Caco-2 (cell line): ENCODE results near the gene CUL7. TPM values are rescaled to one million over a fixed set of nuclear protein-coding genes. Genes with fewer than 3 reads are reported as not detected.

Source experiments
- BruUV-seq: library from RNA; stranded (reverse); fragments of 400-500 nt; replicated peaks from 2 replicates; lab custom pipeline; 2021; lab: Mats Ljungman, UMichigan
- CTCF ChIA-PET: fragments of 300-600 bp; sonication (Branson Sonifier 250); formaldehyde crosslinking; loops from one replicate; lab custom pipeline; 2022; ENCODE audit warnings: antibody characterized with exemption; lab: Charles Lee
- POLR2A ChIA-PET: fragments of 300-600 bp; sonication (Branson Sonifier 250); formaldehyde crosslinking; loops from one replicate; lab custom pipeline; 2022; ENCODE audit warnings: antibody characterized with exemption; lab: Charles Lee
- DNase-seq, 2 experiments: peaks; one replicate each; pipeline versions ENCODE4 v3.0.0 to v3.0.0-alpha.2; 2020 to 2022
- H3K27me3 ChIP-seq: replicated peaks from 2 replicates; pipeline ENCODE4 v1.6.0; 2011; ENCODE audit warnings: low read length; ENCODE audit not compliant: control insufficient read depth, insufficient read depth
- H3K36me3 ChIP-seq: 2 replicates; pipeline ENCODE4 v1.5.1; 2011; ENCODE audit warnings: low read length; ENCODE audit not compliant: control insufficient read depth, insufficient read depth
- H3K4me1 ChIP-seq: fragments of 250-450 bp; sonication (Bioruptor Pico); 2 replicates; pipeline ENCODE4 v1.5.1; 2020; ENCODE audit warnings: mild to moderate bottlenecking
- H3K4me3 ChIP-seq: 2 replicates; pipeline ENCODE4 v1.5.1; 2011; ENCODE audit warnings: low read depth, mild to moderate bottlenecking, control low read depth, low read length
- H3K9me3 ChIP-seq: fragments of 250-450 bp; sonication (Bioruptor Pico); 2 replicates; pipeline ENCODE4 v1.5.1; 2020; ENCODE audit warnings: mild to moderate bottlenecking, moderate library complexity
- H3K27ac Mint-ChIP-seq: one replicate; pipeline ENCODE4 v1.8.0; 2022; ENCODE audit warnings: mixed read lengths; ENCODE audit not compliant: unreplicated experiment
- H3K27me3 Mint-ChIP-seq: one replicate; pipeline ENCODE4 v1.8.0; 2022; ENCODE audit warnings: mixed read lengths; ENCODE audit not compliant: insufficient read depth, unreplicated experiment
- H3K36me3 Mint-ChIP-seq: one replicate; pipeline ENCODE4 v1.8.0; 2022; ENCODE audit warnings: mild to moderate bottlenecking, mixed read lengths; ENCODE audit not compliant: insufficient read depth, unreplicated experiment
- H3K4me1 Mint-ChIP-seq: one replicate; pipeline ENCODE4 v1.8.0; 2022; ENCODE audit warnings: low read depth, mixed read lengths; ENCODE audit not compliant: unreplicated experiment
- H3K4me3 Mint-ChIP-seq: one replicate; pipeline ENCODE4 v1.8.0; 2022; ENCODE audit warnings: mild to moderate bottlenecking, moderate library complexity, mixed read lengths; ENCODE audit not compliant: unreplicated experiment
- H3K9me3 Mint-ChIP-seq: one replicate; pipeline ENCODE4 v1.8.0; 2022; ENCODE audit warnings: mixed read lengths; ENCODE audit not compliant: unreplicated experiment
- intact Hi-C: fragments of 100-400 bp; cut with micrococcal nuclease; formaldehyde crosslinking; loops from one replicate; pipeline ENCODE4 v1.10.0; 2022; ENCODE audit not compliant: unreplicated experiment
- total RNA-seq: library from RNA; stranded (reverse); gene quantifications from 2 replicates; pipeline ENCODE4 v1.2.3, GENCODE V29; 2022
- TF ChIP-seq, protein P1 (sequence below), 2 experiments: fragments of 200-600 bp in 1 of 2; IDR thresholded peaks; 1 replicate in 1 of 2; 2 replicates in 1 of 2; pipeline versions ENCODE4 v1.5.1 to v1.8.0; 2011 to 2022; ENCODE audit warnings: antibody characterized with exemption in 1 of 2, control low read depth in 1 of 2, inconsistent platforms in 1 of 2, low read depth in 1 of 2, low read length in 1 of 2, mild to moderate bottlenecking in 1 of 2, moderate library complexity in 1 of 2; ENCODE audit not compliant: insufficient read depth in 1 of 2, severe bottlenecking in 1 of 2, unreplicated experiment in 1 of 2

The CUL7 gene
- total RNA-seq, 1 experiment from 2014 or later, result 26.7 TPM

DNA sequence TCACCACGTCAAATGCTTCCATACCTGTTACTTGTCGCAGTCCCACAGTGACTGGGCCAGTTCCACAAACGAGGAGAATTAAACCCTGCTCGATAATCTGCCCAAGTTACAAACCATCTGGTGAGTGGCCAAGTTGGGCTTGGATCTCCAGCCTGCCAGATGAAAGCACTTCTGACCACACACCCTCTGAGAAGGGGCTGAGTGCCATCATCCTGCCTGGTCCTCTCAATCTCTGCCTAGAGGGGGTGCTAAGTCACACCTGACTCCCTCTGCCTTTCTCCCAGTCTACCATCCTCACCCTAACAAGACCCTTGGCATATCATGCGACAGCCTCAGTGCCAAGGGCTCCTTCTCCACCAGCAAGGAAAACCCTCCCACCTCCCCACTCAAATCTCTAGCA lies 16.5 kb downstream of the CUL7 start:
- POLR2A ChIA-PET, result no interaction called here
- no peak overlapping the region for H3K4me3 Mint-ChIP-seq
- no peak for DNase-seq

DNA sequence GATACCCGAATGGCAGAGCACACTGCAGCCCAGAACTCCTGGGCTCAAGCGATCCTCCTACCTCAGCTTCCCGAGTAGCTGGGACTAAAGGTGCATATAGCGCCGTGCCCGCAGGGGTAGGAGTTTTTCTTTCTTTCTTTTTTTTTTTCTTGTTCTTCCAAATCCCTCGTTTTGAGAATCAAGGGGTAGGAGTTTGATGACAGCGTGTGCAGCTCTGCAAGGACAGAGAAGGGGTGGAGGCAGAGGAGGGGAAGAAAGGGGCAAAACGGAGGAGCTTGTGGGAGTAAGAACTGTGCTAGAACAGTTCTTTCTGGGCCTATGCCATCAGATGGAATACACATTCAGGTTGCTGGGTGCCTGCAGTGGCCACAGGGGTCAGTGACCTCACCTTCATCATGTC lies 16.9 kb downstream of the CUL7 start:
- DNase-seq, result no peak
- no TSS peak for BruUV-seq
- CTCF ChIA-PET, result no interaction called here
- H3K36me3 Mint-ChIP-seq, result peaks cover 75% of the 10 kb centered on the region
- no peaks in the 10 kb centered on the region for H3K27me3 Mint-ChIP-seq
- Histone ChIP-seq H3K4me1 (no peaks in the 10 kb centered on the region), H3K27me3 (no peaks in the 10 kb centered on the region), H3K9me3 (no peaks in the 10 kb centered on the region), H3K36me3 (peaks cover 3% of the 10 kb centered on the region; the same call in 1 of the 2 replicates), H3K4me3 (no peak overlapping the region)
- intact Hi-C loops, result no loop called here
- no peak overlapping the region for H3K27ac Mint-ChIP-seq
- POLR2A ChIA-PET, result no interaction called here
- H3K4me1 Mint-ChIP-seq, result peaks cover 6% of the 10 kb centered on the region
- no peaks in the 10 kb centered on the region for H3K9me3 Mint-ChIP-seq
- H3K4me3 Mint-ChIP-seq, result no peak overlapping the region
- TF ChIP-seq, protein P1, sequence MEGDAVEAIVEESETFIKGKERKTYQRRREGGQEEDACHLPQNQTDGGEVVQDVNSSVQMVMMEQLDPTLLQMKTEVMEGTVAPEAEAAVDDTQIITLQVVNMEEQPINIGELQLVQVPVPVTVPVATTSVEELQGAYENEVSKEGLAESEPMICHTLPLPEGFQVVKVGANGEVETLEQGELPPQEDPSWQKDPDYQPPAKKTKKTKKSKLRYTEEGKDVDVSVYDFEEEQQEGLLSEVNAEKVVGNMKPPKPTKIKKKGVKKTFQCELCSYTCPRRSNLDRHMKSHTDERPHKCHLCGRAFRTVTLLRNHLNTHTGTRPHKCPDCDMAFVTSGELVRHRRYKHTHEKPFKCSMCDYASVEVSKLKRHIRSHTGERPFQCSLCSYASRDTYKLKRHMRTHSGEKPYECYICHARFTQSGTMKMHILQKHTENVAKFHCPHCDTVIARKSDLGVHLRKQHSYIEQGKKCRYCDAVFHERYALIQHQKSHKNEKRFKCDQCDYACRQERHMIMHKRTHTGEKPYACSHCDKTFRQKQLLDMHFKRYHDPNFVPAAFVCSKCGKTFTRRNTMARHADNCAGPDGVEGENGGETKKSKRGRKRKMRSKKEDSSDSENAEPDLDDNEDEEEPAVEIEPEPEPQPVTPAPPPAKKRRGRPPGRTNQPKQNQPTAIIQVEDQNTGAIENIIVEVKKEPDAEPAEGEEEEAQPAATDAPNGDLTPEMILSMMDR (IDR thresholded peaks at IDR 0.05; ENCODE audit: insufficient read depth in 1 of 2, low read depth in 1 of 2, low read length in 1 of 2, severe bottlenecking in 1 of 2, unreplicated experiment in 1 of 2), result no peak

More for the DNA sequence above, 16.5 kb downstream of the CUL7 start:
- CTCF ChIA-PET, result no interaction called here
- BruUV-seq, result no TSS peak
- Mint-ChIP-seq H3K27me3 (no peaks in the 10 kb centered on the region), H3K27ac (no peak overlapping the region), H3K4me1 (peaks cover 6% of the 10 kb centered on the region), H3K36me3 (peaks cover 72% of the 10 kb centered on the region), H3K9me3 (no peaks in the 10 kb centered on the region)
- H3K27me3 ChIP-seq, result no peaks in the 10 kb centered on the region
- intact Hi-C loops, result no loop called here
- H3K4me1 ChIP-seq, result no peaks in the 10 kb centered on the region
- H3K9me3 ChIP-seq, result no peaks in the 10 kb centered on the region
- H3K4me3 ChIP-seq, result no peak overlapping the region
- peaks cover 5% of the 10 kb centered on the region for H3K36me3 ChIP-seq
- TF ChIP-seq, protein P1 (IDR thresholded peaks at IDR 0.05; ENCODE audit: insufficient read depth in 1 of 2, low read depth in 1 of 2, low read length in 1 of 2, severe bottlenecking in 1 of 2, unreplicated experiment in 1 of 2), result no peak

DNA sequence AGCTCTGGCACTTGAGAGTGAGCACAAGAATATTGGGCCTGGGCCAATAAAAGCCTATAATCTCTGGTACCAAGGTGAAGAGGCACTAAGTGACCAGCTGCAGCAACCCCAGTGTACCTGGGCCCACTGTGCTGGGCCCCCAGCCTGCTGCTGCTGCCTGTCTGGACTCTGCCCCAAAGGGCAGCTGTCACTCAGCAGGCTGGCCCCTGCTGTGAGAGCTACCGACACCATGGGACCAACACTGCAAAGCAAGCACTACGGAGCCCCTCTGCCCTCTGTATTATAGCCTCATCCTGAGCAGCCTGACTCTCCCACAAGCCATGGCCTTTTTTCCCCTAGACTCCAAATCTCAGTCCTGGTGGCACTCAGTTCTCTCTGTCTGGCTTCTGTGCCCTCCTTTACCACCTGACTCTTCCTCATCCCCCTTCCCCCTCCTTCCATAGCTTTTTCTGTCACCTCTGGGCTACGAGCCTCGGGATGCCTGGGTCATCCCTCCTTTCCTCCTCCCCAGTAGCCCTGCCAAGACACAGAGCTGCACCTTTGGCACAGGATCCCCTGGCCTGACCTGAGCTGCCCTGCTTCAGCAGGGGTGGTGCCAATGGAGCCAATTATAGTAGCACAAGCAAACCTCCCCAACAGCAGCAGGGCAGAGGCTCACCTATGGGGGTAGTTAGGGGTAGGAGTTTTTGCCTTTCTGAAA lies 18.0 kb downstream of the CUL7 start:
- H3K4me1 Mint-ChIP-seq, result peaks cover 6% of the 10 kb centered on the region
- no TSS peak for BruUV-seq
- Histone ChIP-seq H3K4me3 (no peak overlapping the region), H3K27me3 (no peaks in the 10 kb centered on the region), H3K4me1 (no peaks in the 10 kb centered on the region), H3K9me3 (no peaks in the 10 kb centered on the region), H3K36me3 (peaks cover 3% of the 10 kb centered on the region; the same call in 1 of the 2 replicates)
- peaks cover 80% of the 10 kb centered on the region for H3K36me3 Mint-ChIP-seq
- H3K4me3 Mint-ChIP-seq, result peak overlapping the region; percentile 18
- POLR2A ChIA-PET, result interaction anchor here (0.6 to 1.0 kb wide), 2 partner anchors 21 to 24 kb away, joined by 5 to 11 read pairs; partner anchors contain the start of genes KLC4 and MRPL2
- no peaks in the 10 kb centered on the region for H3K27me3 Mint-ChIP-seq
- CTCF ChIA-PET, result no interaction called here
- TF ChIP-seq, protein P1 (IDR thresholded peaks at IDR 0.05; ENCODE audit: insufficient read depth in 1 of 2, low read depth in 1 of 2, low read length in 1 of 2, severe bottlenecking in 1 of 2, unreplicated experiment in 1 of 2), result no peak
- no peak overlapping the region for H3K27ac Mint-ChIP-seq
- DNase-seq, result no peak
- H3K9me3 Mint-ChIP-seq, result no peaks in the 10 kb centered on the region
- intact Hi-C loops, result no loop called here
